HepG2 (cell line): ENCODE measurements around the gene IGSF21. TPM values are rescaled to one million over a fixed set of nuclear protein-coding genes. Genes with fewer than 3 reads are reported as not detected.

Experiments used
- ATAC-seq: fragments of 200-7000 bp; cut with Tn5 transposase; 3 replicates; pipeline ENCODE4 v1.9.1; 2020; ENCODE audit warnings: mild to moderate bottlenecking, moderate library complexity
- BruUV-seq: library from RNA; stranded (reverse); fragments of 400-500 nt; replicated peaks from 2 replicates; lab custom pipeline; 2021; lab: Mats Ljungman, UMichigan
- CTCF ChIA-PET: fragments of 300-600 bp; formaldehyde crosslinking; extraction: SDS; loops from one replicate; lab custom pipeline; 2021; ENCODE audit warnings: low total read pairs, inconsistent platforms, low intra/inter-chr PET ratio; lab: Yijun Ruan, JAX
- POLR2A ChIA-PET: fragments of 350-600 bp; sonication (Branson Sonifier 250); formaldehyde crosslinking; loops from one replicate; lab custom pipeline; 2020; ENCODE audit warnings: antibody characterized with exemption, inconsistent platforms; lab: Yijun Ruan, JAX
- DNase-seq: peaks from one replicate; pipeline ENCODE4 v3.0.0-alpha.2; 2015; ENCODE audit warnings: low spot score
- FAIRE-seq: peaks from 3 replicates; lab custom pipeline; 2011; peaks lifted over from hg19 to GRCh38; lab: Jason Lieb, UNC
- H2AFZ ChIP-seq: one replicate; pipeline ENCODE4 v1.6.1; 2011; ENCODE audit warnings: low read length, inconsistent platforms
- H3K27ac ChIP-seq: fragments of 300-600 bp; 3 replicates; pipeline ENCODE4 v1.8.0; 2011; ENCODE audit warnings: mixed run types, mild to moderate bottlenecking, mixed read lengths, low read length, inconsistent platforms; ENCODE audit not compliant: insufficient read depth; ENCODE audit errors: extremely low read length
- H3K27me3 ChIP-seq, 2 experiments: fragments of 200-600 bp in 1 of 2; 2 replicates in 1 of 2; 3 replicates in 1 of 2; pipeline versions ENCODE4 v1.6.0 to v1.8.0; 2011; ENCODE audit warnings: low read length in 2 of 2, mild to moderate bottlenecking in 2 of 2, moderate library complexity in 2 of 2, inconsistent platforms in 1 of 2; ENCODE audit not compliant: insufficient read depth in 2 of 2, control insufficient read depth in 1 of 2
- H3K36me3 ChIP-seq, 2 experiments: fragments of 200-600 bp in 1 of 2; replicated peaks in 1 of 2; 2 replicates in 1 of 2; 3 replicates in 1 of 2; pipeline versions ENCODE4 v1.5.1 to v1.8.0; 2011; ENCODE audit warnings: low read length in 2 of 2, inconsistent platforms in 1 of 2; ENCODE audit not compliant: insufficient read depth in 2 of 2, control insufficient read depth in 1 of 2
- H3K4me1 ChIP-seq: 2 replicates; pipeline ENCODE4 v1.5.1; 2012; ENCODE audit warnings: low read length, inconsistent platforms; ENCODE audit not compliant: insufficient read depth
- H3K4me2 ChIP-seq: 2 replicates; pipeline ENCODE4 v1.6.0; 2011; ENCODE audit warnings: low read depth, low read length, inconsistent platforms
- H3K4me3 ChIP-seq, 3 experiments: fragments of 200-600 bp in 1 of 3; sonication (generic), shearing (Covaris generic) in 1 of 3; replicated peaks in 1 of 3; 2 replicates each; pipeline ENCODE4 v1.5.1; 2011 to 2016; ENCODE audit warnings: low read length in 3 of 3, inconsistent platforms in 2 of 3, low read depth in 2 of 3, mild to moderate bottlenecking in 2 of 3, control low read depth in 1 of 3, mixed read lengths in 1 of 3; ENCODE audit not compliant: insufficient read depth in 1 of 3
- H3K79me2 ChIP-seq: one replicate; pipeline ENCODE4 v1.6.1; 2011; ENCODE audit warnings: low read length, inconsistent platforms; ENCODE audit not compliant: insufficient read depth
- H3K9ac ChIP-seq: 2 replicates; pipeline ENCODE4 v1.6.0; 2011; ENCODE audit warnings: mild to moderate bottlenecking, low read depth, low read length, inconsistent platforms; ENCODE audit not compliant: insufficient read depth
- H3K9me3 ChIP-seq: 2 replicates; pipeline ENCODE4 v1.5.1; 2012; ENCODE audit warnings: mild to moderate bottlenecking, low read length
- H4K20me1 ChIP-seq: 2 replicates; pipeline ENCODE4 v1.6.0; 2011; ENCODE audit warnings: inconsistent platforms, mild to moderate bottlenecking, low read length, moderate library complexity; ENCODE audit not compliant: insufficient read depth
- CENPX ChIP-seq: sonication (generic); formaldehyde crosslinking; IDR thresholded peaks from 2 replicates; pipeline ENCODE4 v1.9.0; 2021; ENCODE audit warnings: mild to moderate bottlenecking, missing genetic modification reagents, moderate library complexity
- FOSL1 ChIP-seq: sonication (generic); formaldehyde crosslinking; IDR thresholded peaks from 2 replicates; pipeline ENCODE4 v1.9.0; 2021; ENCODE audit warnings: missing genetic modification reagents, borderline replicate concordance
- GLI4 ChIP-seq: sonication (generic); formaldehyde crosslinking; IDR thresholded peaks from 2 replicates; pipeline ENCODE4 v1.5.1; 2020; ENCODE audit warnings: missing genetic modification reagents, mild to moderate bottlenecking, moderate library complexity, borderline replicate concordance
- HDAC1 ChIP-seq: sonication (generic); formaldehyde crosslinking; IDR thresholded peaks from 2 replicates; pipeline ENCODE4 v1.5.1; 2020; ENCODE audit warnings: mild to moderate bottlenecking, missing genetic modification reagents
- KAT7 ChIP-seq: IDR thresholded peaks from 2 replicates; pipeline ENCODE4 v1.6.1; 2018; ENCODE audit warnings: borderline replicate concordance, missing compliant biosample characterization
- MEIS1 ChIP-seq: sonication (generic); formaldehyde crosslinking; IDR thresholded peaks from 2 replicates; pipeline ENCODE4 v1.9.0; 2021; ENCODE audit warnings: mild to moderate bottlenecking, missing genetic modification reagents, moderate library complexity, borderline replicate concordance
- NFE2L2 ChIP-seq: fragments of 150-350 bp; IDR thresholded peaks from 2 replicates; pipeline ENCODE4 v1.6.1; 2014; ENCODE audit warnings: low read length
- NR2F1 ChIP-seq, 2 experiments: fragments of 450-650 bp in 1 of 2; formaldehyde crosslinking in 1 of 2; IDR thresholded peaks; 2 replicates each; pipeline versions ENCODE4 v1.5.0 to v1.6.1; 2016 to 2020; ENCODE audit warnings: mild to moderate bottlenecking in 1 of 2, missing compliant biosample characterization in 1 of 2, missing genetic modification reagents in 1 of 2, moderate library complexity in 1 of 2
- PRPF4 ChIP-seq: fragments of 200-400 bp; formaldehyde crosslinking; IDR thresholded peaks from 2 replicates; pipeline ENCODE4 v1.6.1; 2016; ENCODE audit warnings: low read length, low read depth; ENCODE audit not compliant: poor library complexity, severe bottlenecking
- PTBP1 ChIP-seq: fragments of 200-400 bp; formaldehyde crosslinking; IDR thresholded peaks from 2 replicates; pipeline ENCODE4 v1.6.1; 2018; ENCODE audit warnings: low read length, low read depth; ENCODE audit not compliant: poor library complexity, severe bottlenecking
- SPEN ChIP-seq: sonication (generic); formaldehyde crosslinking; IDR thresholded peaks from 2 replicates; pipeline ENCODE4 v1.5.1; 2020; ENCODE audit warnings: low read depth, mild to moderate bottlenecking, missing genetic modification reagents
- ZNF768 ChIP-seq: sonication (generic); formaldehyde crosslinking; IDR thresholded peaks from 2 replicates; pipeline ENCODE4 v1.4.0; 2020; ENCODE audit warnings: missing genetic modification reagents
- WGBS: methylation state at CpG from one replicate; pipeline ENCODE4 v1.1.6; 2017; ENCODE audit warnings: low lambda C conversion rate; 5-methylcytosine and 5-hydroxymethylcytosine counted together
- in situ Hi-C: cut with HindIII; loops from 2 replicates; pipeline ENCODE4 v1.10.0; 2017; ENCODE audit warnings: low pct_unique_long_range_greater_than_20kb; ENCODE audit not compliant: extremely low pct_ligation_motif_present
- intact Hi-C: fragments of 100-400 bp; cut with micrococcal nuclease; formaldehyde crosslinking; loops from one replicate; pipeline ENCODE4 v1.10.0; 2022; ENCODE audit not compliant: unreplicated experiment
- polyA plus RNA-seq, 8 experiments: library from polyadenylated mRNA; depleted of rRNA in 3 of 8; stranded (reverse) in 7 of 8; unstranded in 1 of 8; fragments of >200 nt; fragmentation: Illumina TruSeq in 4 of 8; extraction: Trizol in 4 of 8; gene quantifications; 2 replicates each; pipeline versions ENCODE4 v1.2.1 to v1.2.3, GENCODE V29; 2011 to 2016; ENCODE audit warnings: low read depth in 4 of 8, missing spikeins in 1 of 8, mixed read lengths in 1 of 8; ENCODE audit not compliant: insufficient read depth in 1 of 8
- total RNA-seq, 5 experiments: library from RNA; depleted of rRNA; stranded (reverse); fragments of >200 nt; fragmentation: Illumina TruSeq; extraction: Trizol; gene quantifications; 2 replicates each; pipeline ENCODE4 v1.2.3, GENCODE V29; 2016; ENCODE audit warnings: low read depth in 1 of 5
- TF ChIP-seq, protein P1 (sequence below): sonication (generic); formaldehyde crosslinking; IDR thresholded peaks from 2 replicates; pipeline ENCODE4 v1.5.1; 2020; ENCODE audit warnings: mild to moderate bottlenecking, missing genetic modification reagents, borderline replicate concordance
- TF ChIP-seq, protein P2 (sequence below): sonication (generic); formaldehyde crosslinking; IDR thresholded peaks from 2 replicates; pipeline ENCODE4 v1.4.0; 2020; ENCODE audit warnings: missing genetic modification reagents
- TF ChIP-seq, protein P3 (sequence below): sonication (generic); formaldehyde crosslinking; IDR thresholded peaks from 2 replicates; pipeline ENCODE4 v1.9.0; 2021; ENCODE audit warnings: missing genetic modification reagents, mild to moderate bottlenecking, borderline replicate concordance

Gene IGSF21
- total and polyA plus RNA-seq, 2 of the 13 experiments (the other 11 are each of a cell fraction or from before 2014, with no cell fraction given), result not detected

DNA sequence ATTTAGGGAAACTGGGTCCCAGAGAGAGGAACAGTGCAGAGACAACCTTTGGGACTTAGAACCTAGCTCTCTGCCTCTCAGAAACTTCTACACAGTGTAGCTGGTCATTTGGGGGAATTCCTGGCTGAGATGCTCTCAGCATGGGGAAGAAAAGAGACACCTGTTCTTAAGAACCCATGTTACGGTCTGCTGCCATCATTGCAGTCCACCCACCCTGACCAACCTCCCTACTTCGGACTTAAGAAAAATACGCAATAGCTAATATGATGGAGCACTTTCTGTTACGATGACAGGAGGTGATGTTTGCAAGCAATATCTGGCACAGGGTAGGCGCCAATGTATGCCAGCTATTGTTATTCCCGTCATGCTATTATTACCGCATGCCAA is 177.9 kb downstream of the IGSF21 start:
- Histone ChIP-seq H3K36me3 (no peaks in the 10 kb centered on the region), H3K79me2 (no peaks in the 10 kb centered on the region), H4K20me1 (no peaks in the 10 kb centered on the region), H3K4me1 (peaks cover 33% of the 10 kb centered on the region), H3K9me3 (no peaks in the 10 kb centered on the region), H2AFZ (no peak overlapping the region), H3K4me3 (no peak overlapping the region), H3K9ac (no peak overlapping the region), H3K4me2 (peak overlapping the region; percentile 35), H3K27me3 (peaks cover 0 to 3% of the 10 kb centered on the region in 2 experiments; a peak in 1 of 5 replicates), H3K27ac (peak overlapping the region; percentile 26)
- TF ChIP-seq ZNF768, result no peak
- 0 out of 2 replicates have a peak, but pooled peaks have one; percentile 34 for TF ChIP-seq MEIS1 (CRISPR knock-in tag)
- TF ChIP-seq FOSL1 (CRISPR knock-in tag), result no peak
- TF ChIP-seq CENPX (CRISPR knock-in tag), result no peak
- TF ChIP-seq NFE2L2, result no peak
- TF ChIP-seq, protein P1, sequence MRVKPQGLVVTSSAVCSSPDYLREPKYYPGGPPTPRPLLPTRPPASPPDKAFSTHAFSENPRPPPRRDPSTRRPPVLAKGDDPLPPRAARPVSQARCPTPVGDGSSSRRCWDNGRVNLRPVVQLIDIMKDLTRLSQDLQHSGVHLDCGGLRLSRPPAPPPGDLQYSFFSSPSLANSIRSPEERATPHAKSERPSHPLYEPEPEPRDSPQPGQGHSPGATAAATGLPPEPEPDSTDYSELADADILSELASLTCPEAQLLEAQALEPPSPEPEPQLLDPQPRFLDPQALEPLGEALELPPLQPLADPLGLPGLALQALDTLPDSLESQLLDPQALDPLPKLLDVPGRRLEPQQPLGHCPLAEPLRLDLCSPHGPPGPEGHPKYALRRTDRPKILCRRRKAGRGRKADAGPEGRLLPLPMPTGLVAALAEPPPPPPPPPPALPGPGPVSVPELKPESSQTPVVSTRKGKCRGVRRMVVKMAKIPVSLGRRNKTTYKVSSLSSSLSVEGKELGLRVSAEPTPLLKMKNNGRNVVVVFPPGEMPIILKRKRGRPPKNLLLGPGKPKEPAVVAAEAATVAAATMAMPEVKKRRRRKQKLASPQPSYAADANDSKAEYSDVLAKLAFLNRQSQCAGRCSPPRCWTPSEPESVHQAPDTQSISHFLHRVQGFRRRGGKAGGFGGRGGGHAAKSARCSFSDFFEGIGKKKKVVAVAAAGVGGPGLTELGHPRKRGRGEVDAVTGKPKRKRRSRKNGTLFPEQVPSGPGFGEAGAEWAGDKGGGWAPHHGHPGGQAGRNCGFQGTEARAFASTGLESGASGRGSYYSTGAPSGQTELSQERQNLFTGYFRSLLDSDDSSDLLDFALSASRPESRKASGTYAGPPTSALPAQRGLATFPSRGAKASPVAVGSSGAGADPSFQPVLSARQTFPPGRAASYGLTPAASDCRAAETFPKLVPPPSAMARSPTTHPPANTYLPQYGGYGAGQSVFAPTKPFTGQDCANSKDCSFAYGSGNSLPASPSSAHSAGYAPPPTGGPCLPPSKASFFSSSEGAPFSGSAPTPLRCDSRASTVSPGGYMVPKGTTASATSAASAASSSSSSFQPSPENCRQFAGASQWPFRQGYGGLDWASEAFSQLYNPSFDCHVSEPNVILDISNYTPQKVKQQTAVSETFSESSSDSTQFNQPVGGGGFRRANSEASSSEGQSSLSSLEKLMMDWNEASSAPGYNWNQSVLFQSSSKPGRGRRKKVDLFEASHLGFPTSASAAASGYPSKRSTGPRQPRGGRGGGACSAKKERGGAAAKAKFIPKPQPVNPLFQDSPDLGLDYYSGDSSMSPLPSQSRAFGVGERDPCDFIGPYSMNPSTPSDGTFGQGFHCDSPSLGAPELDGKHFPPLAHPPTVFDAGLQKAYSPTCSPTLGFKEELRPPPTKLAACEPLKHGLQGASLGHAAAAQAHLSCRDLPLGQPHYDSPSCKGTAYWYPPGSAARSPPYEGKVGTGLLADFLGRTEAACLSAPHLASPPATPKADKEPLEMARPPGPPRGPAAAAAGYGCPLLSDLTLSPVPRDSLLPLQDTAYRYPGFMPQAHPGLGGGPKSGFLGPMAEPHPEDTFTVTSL (CRISPR knock-in tag), result 0 out of 2 replicates have a peak, but pooled peaks have one; percentile 2
- TF ChIP-seq PRPF4, result no peak
- 0 out of 2 replicates have a peak, but pooled peaks have one; percentile 5 for TF ChIP-seq HDAC1
- no peak for TF ChIP-seq SPEN (CRISPR knock-in tag)
- TF ChIP-seq GLI4, result no peak
- TF ChIP-seq, protein P2, sequence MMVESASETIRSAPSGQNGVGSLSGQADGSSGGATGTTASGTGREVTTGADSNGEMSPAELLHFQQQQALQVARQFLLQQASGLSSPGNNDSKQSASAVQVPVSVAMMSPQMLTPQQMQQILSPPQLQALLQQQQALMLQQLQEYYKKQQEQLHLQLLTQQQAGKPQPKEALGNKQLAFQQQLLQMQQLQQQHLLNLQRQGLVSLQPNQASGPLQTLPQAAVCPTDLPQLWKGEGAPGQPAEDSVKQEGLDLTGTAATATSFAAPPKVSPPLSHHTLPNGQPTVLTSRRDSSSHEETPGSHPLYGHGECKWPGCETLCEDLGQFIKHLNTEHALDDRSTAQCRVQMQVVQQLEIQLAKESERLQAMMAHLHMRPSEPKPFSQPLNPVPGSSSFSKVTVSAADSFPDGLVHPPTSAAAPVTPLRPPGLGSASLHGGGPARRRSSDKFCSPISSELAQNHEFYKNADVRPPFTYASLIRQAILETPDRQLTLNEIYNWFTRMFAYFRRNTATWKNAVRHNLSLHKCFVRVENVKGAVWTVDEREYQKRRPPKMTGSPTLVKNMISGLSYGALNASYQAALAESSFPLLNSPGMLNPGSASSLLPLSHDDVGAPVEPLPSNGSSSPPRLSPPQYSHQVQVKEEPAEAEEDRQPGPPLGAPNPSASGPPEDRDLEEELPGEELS (CRISPR knock-in tag), result no peak
- no peak for TF ChIP-seq NR2F1 (CRISPR knock-in tag; IDR thresholded peaks at IDR 0.05)
- TF ChIP-seq PTBP1, result no peak
- TF ChIP-seq KAT7 (CRISPR knock-in tag), result no peak
- TF ChIP-seq, protein P3, sequence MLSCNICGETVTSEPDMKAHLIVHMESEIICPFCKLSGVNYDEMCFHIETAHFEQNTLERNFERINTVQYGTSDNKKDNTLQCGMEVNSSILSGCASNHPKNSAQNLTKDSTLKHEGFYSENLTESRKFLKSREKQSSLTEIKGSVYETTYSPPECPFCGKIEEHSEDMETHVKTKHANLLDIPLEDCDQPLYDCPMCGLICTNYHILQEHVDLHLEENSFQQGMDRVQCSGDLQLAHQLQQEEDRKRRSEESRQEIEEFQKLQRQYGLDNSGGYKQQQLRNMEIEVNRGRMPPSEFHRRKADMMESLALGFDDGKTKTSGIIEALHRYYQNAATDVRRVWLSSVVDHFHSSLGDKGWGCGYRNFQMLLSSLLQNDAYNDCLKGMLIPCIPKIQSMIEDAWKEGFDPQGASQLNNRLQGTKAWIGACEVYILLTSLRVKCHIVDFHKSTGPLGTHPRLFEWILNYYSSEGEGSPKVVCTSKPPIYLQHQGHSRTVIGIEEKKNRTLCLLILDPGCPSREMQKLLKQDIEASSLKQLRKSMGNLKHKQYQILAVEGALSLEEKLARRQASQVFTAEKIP (CRISPR knock-in tag), result no peak
- ChIA-PET CTCF (no interaction called here), POLR2A (no interaction called here)
- in situ Hi-C loops (no loop called here), intact Hi-C loops (no loop called here)
- ATAC-seq (no peak), FAIRE-seq (no peak), DNase-seq (no peak)
- WGBS, result 77% methylated on average over 7 of the region's 7 CpGs
- BruUV-seq, result no TSS peak
